Hair follicular keratinocyte (primary cell): ENCODE data around the gene AP4M1. TPM values are rescaled to one million over a fixed set of nuclear protein-coding genes. Genes with fewer than 3 reads are reported as not detected.

ENCODE experiments used
- total RNA-seq: library from RNA; depleted of rRNA; stranded (reverse); fragments of >200 nt; gene quantifications from 2 replicates; pipeline ENCODE4 v1.2.3, GENCODE V29; 2015

AP4M1 gene
- total RNA-seq: 8.4 and 12.8 TPM in 2 replicates

GRCh38 chr7:100101016-100101862 lies at the start of gene AP4M1, which contains the start of gene MCM7:
AP4M1 (plus strand) TSS chr7:100101643; CDS start chr7:100101715, 72 bp downstream.
MCM7 (minus strand) TSS chr7:100101397; CDS start chr7:100101294, 103 bp downstream.

DNA sequence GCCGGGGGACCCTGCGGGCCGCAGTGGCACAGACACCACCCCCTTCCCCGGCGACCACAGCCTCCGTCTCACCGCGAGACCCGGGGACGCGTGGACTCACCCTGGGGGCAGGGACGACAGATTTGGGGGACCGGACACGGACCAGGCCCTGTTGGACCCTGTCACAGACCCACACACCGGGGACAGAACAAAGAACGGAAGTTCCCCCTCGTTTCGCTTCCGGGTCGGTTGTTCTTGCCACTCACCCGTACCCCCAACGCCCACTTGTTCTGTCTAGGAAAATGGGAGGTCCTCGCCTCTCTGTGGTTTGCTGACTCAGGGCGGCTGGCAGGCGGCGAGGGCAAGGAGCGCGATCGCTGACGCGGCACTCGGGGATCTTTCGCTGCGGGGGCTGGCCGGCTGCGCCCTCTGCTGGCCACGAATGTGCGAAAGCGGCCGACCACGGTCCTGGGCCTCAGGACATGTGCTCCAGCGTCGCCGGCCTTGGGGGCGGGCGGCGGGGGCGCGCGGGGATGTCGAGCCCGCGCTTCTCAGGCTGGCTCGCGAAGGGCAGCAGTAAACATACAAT lies 19.8 kb upstream of the AP4M1 start, which contains the start of gene ZNF3:
Gene ZNF3 (minus strand): TSS at position 189 of the 568 bp plus-strand sequence. CDS start 4,366 bp downstream, outside the sequence.

GRCh38 chr7:100088621-100089457 lies 12.6 kb upstream of the AP4M1 start, which contains the start of gene COPS6:
COPS6 (plus strand) TSS chr7:100088969; CDS start chr7:100088991, 22 bp downstream.

GRCh38 chr7:100119072-100119969 lies 17.9 kb downstream of the AP4M1 start, which contains the start of the genes CNPY4 and TAF6:
CNPY4 (plus strand) TSS chr7:100119634; CDS start chr7:100119745, 111 bp downstream.
TAF6 (minus strand) TSS chr7:100119358; CDS start chr7:100114209, 5,149 bp downstream.

GRCh38 chr7:100126931-100127865 lies 25.8 kb downstream of the AP4M1 start, which contains the start of gene MBLAC1:
MBLAC1 (plus strand) TSS chr7:100126967; CDS start chr7:100127396, 429 bp downstream.

DNA sequence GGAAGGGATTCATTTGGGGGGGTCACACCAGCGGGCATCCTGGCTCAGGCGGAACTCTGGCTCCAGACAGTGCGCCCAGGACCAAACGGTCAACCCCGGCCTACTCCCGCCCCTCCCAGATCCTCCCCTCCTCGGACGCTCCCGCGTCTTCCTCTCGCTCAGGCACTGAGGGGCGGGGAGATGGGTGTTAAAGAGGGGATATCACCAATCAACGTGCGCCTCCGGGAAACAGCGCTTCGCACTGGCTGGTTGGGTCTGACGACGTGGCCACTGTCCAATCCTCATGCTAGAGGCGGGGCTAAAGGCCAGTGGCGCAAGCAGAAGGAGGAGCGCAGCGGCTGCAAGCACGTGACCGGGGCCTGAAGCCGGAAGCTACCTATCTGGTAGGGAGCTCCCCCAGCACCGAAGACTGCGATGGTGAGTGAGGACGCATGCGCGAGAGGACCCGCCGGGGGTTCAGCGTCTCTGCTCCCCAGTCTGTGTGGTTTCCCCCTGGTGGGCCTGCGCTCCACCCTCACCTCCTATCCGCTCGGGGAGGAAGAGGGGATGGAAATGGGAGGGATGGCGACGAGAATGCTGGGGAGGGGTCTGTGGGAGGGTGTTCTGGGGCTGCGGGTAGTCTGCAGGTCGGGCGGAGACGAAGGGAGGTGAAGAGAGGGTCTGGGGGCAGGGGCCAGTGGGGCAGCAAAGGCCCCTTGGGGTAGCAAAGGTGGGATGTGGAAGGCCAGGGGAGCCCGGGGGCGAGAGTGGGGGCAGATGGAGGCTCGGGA lies 47.3 kb downstream of the AP4M1 start, which contains the start of gene LAMTOR4:
Gene LAMTOR4 (plus strand): TSS at position 360 of the 770 bp plus-strand sequence. CDS start 55 bp downstream, at position 415.

Other genes starting within 250 kb of the AP4M1 start
- not detected in 2 replicates for gene OR2AE1, start 224.6 kb upstream of the AP4M1 start, total RNA-seq
- 12.5 and 21.3 TPM in 2 replicates for gene TRIM4, start 182.1 kb upstream of the AP4M1 start, total RNA-seq
- not detected in 2 replicates for gene GJC3, start 172.0 kb upstream of the AP4M1 start, total RNA-seq
- gene AZGP1, start 125.6 kb upstream of the AP4M1 start, total RNA-seq: 0.39 TPM in 1 of 2 replicates, not detected in the other
- 18.6 and 21.3 TPM in 2 replicates for gene ZKSCAN1, start 86.0 kb upstream of the AP4M1 start, total RNA-seq
- 9.1 and 10.7 TPM in 2 replicates for gene ZSCAN21, start 51.9 kb upstream of the AP4M1 start, total RNA-seq
- gene ZNF3, start 19.9 kb upstream of the AP4M1 start, total RNA-seq: 10.3 and 11.4 TPM in 2 replicates
- 52.7 and 64.4 TPM in 2 replicates for gene COPS6, start 12.7 kb upstream of the AP4M1 start, total RNA-seq
- 63.3 and 194 TPM in 2 replicates for gene MCM7, start 246 bp upstream of the AP4M1 start, total RNA-seq
- 59.5 and 65.9 TPM in 2 replicates for gene TAF6, start 17.7 kb downstream of the AP4M1 start, total RNA-seq
- 10.3 and 11.2 TPM in 2 replicates for gene CNPY4, start 18.0 kb downstream of the AP4M1 start, total RNA-seq
- gene MBLAC1, start 25.3 kb downstream of the AP4M1 start, total RNA-seq: 1.2 and 1.8 TPM in 2 replicates
- gene LAMTOR4, start 47.3 kb downstream of the AP4M1 start, total RNA-seq: 135 and 222 TPM in 2 replicates
- gene TRAPPC14, start 57.1 kb downstream of the AP4M1 start, total RNA-seq: 8.4 and 9.6 TPM in 2 replicates
- 3.0 and 3.5 TPM in 2 replicates for gene GAL3ST4, start 67.0 kb downstream of the AP4M1 start, total RNA-seq
- gene GPC2, start 75.7 kb downstream of the AP4M1 start, total RNA-seq: 0.30 and 1.1 TPM in 2 replicates
- 0.04 TPM in 1 of 2 replicates, not detected in the other for gene STAG3, start 76.3 kb downstream of the AP4M1 start, total RNA-seq
- gene PVRIG, start 118.3 kb downstream of the AP4M1 start, total RNA-seq: not detected in 2 replicates
- gene SPDYE3, start 206.1 kb downstream of the AP4M1 start, total RNA-seq: not detected in 2 replicates